NCI-H1092 treated with DMSO at 0.1 percent for 48 hours (cell line): ENCODE measurements around the gene AP2A2.
A peak's percentile ranks its signal among the peaks of the same experiment; 100 is the strongest.

Experiments used
- DNase-seq: peaks from one replicate; lab custom pipeline; 2025; lab: John Stamatoyannopoulos, UW

AP2A2 gene

DNA sequence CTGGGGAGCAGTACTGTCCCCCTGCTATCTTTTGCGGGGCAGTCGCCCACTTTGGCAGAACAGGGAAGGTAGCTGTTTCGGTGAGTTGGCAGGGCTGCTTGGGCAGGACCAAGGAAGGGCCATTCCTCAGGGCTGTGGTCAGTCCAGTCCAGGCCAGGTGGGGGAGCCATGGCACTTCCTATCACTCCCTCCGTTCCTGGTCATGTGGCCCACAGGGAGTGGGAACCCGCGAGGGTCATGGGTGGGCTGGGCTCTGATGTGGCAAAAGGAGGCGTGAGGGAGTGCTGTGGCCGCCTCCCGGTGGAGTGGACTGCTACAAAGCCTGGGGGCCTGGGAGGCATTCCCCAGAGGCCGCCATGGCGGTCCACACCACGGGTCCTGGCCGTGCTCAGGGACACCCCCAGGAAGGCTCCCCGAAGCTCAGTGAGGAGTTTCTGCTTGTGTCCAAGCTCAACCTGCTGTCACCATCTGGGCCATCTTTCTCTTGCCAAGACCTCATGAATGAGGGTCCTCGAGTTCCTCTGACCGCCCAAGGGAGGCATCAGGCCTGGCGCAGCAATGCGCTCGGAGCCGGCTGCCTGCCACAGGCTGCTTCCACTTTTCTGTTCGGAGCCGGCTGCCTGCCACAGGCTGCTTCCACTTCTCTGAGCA is 27.0 kb upstream of the AP2A2 start:
- DNase-seq: no peak

DNA sequence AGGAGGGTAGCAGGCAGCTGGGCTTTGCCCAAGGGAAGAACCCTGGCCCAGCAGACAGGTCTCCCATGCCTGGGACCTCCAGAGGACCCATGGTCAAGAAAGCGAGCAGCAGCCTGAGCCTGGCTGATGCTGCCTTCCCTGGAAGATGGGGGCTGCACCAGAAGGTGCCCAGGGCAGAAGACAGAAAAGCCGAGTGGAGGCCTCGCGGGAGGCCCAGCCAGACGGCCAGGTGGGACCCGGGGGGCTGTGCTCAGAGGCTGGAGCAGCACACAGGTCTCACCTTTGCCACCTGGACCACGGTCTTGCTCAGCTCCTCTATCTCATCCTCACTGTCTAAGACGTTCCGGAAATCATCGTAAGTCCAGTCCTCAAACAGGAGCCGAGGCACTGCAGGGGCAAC is 25.9 kb upstream of the AP2A2 start:
- no peak for DNase-seq

DNA sequence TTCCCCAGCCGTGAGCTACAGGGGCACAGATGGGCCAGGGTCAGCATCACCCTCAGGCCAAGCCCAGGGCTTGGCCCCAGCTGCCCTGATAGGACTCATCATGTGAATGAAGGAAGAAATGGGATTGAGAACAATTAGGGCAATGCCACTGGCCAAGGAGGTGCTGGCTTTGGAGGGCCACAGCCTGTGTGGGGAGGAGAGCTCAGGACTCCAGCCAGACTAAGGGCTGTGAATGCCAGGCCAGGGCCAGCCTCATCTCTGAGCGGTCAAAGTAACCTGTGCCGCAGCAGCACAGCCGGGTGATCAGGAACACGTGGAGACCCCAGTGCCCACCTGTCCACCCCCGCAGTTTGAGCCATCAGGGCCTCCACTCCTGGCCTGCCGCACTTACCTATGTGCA is 25.1 kb upstream of the AP2A2 start:
- no peak for DNase-seq

DNA sequence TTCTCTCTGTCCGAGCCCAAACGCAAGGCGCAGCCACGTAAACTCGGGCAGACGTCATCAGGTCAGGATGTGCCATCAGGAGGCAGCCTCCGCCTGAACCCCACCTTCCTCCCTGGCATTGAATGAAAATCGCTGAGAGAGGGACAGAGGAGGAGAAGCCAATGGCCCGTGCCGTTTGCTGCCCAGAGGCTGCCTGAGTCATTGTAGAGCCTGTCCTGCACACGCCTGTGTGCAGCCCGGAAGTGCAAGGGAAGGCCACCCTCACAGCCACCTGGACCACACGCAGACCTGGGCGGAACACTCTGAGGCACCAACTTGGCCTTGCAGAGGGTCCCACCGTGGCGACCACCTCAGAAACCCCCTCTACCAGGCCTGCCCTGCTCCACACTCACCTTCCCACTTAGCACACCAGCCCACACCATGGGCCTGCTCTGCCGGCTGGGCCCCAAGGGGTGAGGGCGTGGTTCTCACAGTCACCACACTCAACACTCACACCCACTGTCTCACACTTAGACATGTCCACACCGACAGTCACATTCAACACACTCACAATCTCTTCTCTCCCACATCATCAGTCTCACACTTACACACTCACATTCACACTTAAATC is 24.1 kb upstream of the AP2A2 start:
- DNase-seq: no peak

DNA sequence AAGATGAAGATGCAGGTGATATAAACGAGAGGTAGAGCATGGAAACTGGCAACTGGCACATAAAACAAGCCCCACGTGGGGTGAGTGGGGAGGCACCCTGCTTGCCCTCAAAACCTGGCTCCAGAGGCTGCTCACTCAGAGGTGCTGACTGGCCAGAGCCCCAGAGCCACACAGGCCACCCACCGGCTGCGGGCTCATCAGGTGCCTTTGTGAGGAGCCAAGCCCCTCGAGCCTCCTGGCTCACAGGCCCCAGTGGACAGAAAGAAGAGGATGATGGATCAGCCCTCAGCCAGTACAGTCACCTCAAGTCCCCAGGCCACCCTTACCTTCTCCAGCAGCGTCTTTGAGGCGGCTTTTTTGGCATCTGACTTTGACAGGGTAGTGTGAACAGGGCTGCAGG is 21.3 kb upstream of the AP2A2 start:
- DNase-seq: no peak

DNA sequence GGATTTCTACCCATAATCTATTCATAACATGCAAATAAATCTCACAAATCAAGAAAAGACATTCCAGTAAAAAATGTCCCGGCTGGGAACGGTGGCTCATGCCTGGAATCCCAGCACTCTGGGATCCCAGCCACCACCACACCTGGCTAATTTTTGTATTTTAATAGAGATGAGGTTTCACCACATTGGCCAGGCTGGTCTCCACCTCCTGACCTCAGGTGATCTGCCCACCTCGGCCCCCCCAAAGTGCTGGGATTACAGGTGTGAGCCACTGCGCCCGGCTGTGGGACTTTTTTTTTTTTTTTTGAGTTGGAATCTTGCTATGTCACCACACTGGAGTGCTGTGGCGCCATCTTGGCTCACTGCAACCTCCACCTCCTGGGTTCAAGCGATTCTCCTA is 19.7 kb upstream of the AP2A2 start:
- DNase-seq: no peak

DNA sequence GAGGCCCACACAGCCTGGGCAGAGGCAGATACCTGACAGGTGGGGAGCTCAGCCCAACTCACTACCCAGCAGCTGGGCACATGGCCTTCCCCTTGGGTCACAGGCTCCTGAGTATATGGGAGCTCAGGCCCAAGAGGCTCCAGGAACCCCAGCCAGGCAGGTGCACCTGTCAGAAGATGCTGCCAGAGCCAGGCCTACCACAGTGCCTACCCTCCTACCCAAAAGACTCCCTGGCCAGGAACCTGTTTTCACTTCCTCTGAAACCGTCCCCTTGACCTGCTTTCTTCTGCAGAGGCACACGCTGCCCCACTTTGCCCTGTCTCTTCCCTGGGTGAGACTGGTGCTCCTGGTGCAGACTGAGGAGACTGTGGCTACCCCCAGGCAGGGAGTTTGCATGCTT is 18.0 kb upstream of the AP2A2 start:
- no peak for DNase-seq

DNA sequence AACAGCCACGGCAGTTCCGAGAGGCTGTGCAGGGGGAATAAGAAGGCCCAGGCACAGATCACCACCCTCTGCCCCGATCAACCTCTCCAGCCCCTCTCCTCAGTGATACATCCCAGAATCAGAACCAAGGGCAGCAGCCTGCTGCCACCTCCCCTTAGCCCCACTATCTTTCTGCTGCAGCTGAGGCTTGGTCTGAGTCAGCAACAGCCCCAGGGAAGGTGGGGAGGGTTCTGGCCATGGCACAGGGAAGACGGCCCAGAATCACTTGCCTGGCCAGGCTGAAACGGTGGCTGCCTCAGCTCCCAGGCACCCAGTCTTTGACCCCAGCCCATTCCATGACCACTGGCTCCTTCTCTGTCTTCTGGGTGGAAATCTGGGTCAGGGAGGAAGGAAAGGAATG is 17.4 kb upstream of the AP2A2 start:
- DNase-seq: no peak

DNA sequence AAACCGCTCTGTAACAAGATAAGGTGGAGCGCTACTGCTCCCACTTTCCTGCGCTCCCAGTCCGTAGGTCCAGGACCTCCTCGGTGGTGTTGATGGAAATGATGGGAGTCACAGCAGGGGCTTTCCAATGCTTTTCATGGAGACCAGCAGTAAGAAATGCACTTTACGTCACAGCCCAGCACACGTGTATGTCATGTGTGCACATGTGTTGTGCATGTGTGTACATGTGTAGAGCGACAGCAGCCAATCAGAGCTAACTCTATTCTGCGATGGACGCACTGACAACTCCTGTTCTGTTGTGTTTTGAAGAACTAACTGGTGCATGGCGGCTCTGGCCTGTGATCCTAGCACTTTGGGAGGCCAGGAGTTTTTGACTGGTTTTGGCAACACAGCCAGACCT is 16.3 kb upstream of the AP2A2 start:
- no peak for DNase-seq

DNA sequence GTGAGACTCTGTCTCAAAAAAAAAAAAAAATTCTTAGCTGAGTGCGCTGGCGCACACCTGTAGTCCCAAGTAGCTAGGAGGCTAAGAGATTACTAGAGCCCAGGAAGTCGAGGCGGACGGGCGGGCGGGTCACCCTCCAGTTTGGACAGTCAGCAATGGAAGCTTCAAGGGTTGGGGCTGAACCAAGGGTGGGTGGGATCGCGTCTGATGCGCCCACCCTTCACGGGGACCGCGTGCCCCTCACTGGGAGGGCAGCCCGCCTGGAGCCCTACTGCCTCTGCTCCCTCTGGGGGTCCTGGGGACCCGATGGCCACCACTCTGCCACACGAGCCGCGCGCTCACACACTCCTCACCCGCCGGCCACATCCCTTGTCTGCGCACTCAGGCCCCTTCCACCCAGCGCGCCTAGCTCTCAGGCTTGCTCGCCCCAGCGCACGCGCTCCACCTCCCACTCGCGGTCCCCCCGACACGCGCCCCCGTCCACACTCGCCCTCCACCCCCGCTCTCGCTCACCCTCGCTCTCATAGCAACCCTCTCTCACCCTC is 15.6 kb upstream of the AP2A2 start:
- DNase-seq: no peak

DNA sequence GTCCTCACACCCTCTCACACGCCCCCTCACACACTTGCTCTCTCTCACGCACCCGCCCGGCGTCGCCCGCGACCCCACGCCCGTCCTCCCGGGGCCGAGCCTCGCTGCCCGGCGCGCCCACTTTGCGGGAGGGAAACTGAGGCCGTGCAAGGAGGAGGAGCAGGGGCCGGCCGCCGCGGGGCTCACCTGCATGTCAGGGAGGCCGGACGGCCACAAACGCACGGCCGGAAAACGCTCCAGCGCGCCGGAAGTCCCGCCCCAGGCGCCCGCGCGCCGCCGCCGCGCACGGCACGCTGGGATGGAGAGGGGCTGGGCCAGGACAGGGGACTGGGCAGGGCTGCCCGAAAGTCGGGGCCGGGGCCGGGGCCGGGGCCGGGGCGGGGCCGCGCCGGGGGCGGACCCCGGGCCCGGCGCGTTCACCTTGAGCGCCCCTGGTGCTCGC is 15.1 kb upstream of the AP2A2 start, which contains the start of gene CHID1:
Gene CHID1, minus strand, starts transcription at position 222 of the 442 bp plus-strand sequence. CDS start 5,994 bp downstream, outside the sequence.
- peak; percentile 79 for DNase-seq

DNA sequence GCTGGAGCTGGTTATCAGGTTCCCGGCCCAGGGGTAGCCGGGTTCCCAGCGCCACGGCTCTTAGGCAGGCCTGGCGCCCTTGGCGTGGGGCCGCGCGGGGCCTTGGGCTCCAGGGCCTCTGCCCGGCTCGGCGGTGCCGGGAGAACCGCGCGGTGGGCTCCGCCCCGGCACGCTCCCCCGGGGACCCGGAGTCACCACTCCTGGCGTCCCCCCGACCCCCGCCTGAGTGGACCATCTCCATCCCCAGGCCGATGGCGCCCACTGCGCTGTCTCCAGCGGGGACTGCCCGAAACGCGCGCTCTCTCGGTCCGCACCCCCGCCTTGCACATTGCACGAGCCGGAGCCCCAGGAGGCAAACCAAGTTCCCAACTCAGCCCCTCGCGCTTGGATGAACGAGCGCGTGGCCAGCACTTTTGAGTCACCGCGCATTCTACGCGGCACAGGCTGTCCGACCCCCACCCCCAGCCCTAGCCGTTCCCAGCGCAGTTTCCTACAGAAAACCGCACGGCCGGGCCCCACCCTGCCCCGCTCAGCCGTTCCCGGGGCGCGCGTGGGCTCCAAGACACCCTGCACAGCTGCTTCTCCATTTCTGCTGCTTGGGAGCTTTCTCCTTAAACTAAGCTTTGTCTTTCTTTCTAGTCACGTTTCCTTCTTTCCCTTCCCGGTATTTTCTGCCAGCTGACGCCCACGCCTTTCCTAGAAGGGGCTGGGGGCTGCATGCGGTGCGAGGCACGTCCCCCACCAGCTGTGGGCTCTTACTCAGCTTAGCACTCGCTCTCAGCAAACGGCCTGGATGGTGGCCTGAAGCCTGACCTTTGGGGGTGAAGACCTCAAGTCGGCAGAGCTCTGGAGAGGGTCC is 14.4 kb upstream of the AP2A2 start:
- peak; percentile 14 for DNase-seq

DNA sequence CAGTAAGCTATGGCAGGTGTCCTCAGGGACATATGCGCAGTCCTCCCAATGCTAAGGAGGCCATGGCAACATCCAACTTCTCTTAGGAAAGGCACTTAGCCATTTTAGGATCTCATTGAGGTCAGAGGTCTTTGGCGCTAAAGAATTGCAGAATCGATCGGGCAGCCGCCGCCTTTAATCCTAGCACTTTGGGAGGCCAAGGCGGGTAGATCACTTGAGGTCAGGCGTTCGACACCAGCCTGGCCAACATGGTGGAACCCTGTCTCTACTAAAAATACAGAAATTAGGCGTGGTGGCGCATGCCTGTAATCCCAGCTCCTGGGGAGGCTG is 13.8 kb upstream of the AP2A2 start:
- no peak for DNase-seq

DNA sequence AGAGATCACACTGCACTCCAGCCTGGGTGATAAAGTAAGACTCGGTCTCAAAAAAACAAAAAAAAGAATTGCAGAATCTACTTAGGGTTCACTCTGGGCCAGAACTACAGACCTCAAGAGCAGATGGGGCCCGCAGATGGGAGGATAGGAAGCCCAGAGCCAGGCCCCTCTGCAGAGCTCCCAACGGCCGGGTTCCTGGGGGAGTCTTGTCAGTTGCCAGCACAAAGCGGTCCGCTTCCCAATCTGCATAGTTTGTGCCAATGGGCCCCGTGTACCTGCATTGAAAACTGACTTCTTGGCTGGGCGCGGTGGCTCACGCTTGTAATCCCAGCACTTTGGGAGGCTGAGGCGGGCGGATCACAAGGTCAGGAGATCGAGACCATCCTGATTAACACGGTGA is 13.4 kb upstream of the AP2A2 start:
- DNase-seq: no peak

DNA sequence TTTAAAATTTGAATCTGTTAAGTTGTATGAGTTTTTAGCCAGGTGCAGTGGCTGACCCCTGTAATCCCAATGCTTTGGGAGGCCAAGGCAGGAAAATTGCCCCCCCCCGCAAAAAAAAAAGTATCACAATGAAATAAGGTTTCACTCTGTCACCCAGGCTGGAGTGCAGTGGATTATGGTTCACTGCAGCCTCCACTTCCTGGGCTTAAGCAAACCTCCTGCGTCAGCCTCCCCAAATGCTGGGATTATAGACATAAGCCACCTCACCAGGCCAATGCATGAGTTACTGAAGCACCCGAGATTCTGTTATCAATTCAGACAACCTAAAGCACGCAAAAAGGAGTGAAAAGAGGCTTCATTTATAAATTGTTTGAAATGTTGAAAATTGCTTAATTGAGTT is 12.6 kb upstream of the AP2A2 start:
- DNase-seq: no peak

DNA sequence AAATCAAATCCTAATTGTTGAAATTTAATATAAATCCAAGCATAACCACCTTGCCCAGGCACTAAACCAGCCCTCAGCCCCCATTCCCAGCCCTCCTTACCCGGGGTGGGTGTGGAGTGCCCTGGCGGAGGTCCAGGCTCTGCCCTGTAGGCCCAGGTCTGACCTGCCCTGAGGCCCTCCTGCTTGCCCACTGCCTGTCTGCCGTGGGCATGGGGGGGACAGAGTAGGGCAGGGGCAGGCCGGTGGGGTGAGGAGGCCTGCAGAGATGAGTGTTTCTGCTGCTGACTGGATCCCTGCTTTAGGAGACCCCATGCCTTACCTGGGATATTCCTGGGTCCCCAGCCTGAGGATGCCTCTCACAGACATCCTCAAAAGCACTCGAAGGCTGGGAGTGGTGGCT is 11.5 kb upstream of the AP2A2 start:
- no peak for DNase-seq

DNA sequence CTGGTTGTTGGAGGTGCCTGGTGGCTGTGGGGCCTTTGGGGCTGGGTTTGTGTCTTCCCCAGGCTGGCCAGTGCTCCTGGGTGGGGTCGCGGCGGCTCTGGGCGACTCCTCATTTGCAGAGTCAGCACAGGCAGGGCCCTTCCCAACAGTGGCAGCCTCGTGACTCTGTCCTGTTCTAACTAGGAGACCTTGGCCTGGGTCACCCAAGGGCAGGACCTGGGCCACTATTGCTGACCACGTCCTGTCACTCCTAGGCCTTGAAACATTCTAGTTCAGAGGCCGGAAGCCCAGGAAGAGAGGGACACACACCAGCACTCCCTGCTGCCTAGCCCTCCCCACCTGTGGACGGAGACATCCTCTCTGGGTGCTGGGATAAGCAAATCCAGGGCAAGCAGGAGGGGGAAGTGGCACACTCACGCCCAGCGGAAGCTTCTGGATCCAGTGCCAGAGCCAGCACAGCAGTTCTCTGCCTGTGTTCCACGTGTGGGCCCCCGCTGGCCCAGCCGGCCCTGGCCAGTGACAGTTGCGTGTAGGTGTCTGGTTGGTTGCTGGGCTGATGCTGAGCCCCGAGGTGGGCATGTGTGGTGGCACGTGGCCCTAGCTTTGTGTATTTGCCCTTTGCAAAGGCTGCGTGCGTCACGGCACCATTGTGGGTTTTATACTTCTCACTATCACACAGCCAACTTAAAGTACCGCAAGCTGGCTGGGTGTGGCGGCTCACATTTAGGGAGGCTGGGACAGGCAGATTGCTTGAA is 10.7 kb upstream of the AP2A2 start:
- no peak for DNase-seq

DNA sequence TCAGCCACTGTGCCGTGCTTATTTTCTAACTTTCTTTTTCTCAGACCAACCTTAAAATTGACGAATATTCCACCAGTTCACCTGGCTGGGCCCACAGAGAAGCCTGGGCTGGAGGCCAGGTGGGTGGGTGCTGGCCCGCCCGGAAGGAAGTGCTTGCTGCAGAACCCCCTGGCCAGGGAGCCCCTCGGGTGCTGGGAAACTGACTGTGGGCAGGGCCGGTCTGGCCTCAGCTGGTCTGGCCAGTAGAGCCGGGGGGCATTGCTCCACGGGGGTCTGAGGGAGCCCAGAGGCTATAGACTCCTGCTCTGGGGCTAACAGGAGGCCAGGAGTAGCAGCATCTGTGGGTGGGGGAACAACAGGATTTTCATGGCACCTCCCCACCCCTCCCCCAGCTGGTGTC is 8.2 kb upstream of the AP2A2 start:
- DNase-seq: no peak

DNA sequence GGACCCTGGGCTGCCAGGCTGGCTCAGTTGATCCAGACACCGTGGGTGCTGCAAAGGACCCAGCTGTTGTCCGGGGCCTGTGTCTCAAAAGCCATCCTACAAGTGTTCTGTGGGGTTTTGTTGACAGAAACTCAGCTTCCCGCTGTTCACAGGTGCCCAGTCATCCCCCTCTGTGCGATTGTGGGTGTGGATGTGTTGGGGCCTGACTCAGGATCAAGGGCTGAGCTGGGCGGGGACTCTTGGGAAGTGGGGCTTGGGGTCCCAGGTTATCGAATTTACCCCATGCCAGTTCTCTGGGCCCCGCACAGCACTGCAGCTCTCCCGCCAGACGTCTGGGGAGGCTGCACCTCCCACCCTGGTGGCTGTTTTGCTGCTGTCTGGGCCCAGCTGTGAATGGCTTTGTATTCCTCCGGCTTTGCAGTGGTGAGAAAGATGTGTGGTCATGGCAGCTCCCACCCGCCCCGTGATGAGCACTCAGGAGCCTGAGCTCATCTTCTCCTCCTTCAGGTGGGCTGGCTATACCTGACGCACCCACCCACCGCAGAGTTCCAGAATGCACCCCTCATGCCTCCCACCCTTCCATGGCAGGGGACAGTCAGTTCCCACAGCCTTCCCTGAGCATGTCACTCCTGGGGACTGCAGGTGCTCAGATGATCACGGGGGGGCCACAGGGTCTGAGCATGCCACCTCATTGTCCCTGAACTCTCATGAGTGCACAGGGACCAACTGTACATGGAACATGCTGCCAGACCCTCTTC is 3.6 kb upstream of the AP2A2 start:
- DNase-seq: no peak

DNA sequence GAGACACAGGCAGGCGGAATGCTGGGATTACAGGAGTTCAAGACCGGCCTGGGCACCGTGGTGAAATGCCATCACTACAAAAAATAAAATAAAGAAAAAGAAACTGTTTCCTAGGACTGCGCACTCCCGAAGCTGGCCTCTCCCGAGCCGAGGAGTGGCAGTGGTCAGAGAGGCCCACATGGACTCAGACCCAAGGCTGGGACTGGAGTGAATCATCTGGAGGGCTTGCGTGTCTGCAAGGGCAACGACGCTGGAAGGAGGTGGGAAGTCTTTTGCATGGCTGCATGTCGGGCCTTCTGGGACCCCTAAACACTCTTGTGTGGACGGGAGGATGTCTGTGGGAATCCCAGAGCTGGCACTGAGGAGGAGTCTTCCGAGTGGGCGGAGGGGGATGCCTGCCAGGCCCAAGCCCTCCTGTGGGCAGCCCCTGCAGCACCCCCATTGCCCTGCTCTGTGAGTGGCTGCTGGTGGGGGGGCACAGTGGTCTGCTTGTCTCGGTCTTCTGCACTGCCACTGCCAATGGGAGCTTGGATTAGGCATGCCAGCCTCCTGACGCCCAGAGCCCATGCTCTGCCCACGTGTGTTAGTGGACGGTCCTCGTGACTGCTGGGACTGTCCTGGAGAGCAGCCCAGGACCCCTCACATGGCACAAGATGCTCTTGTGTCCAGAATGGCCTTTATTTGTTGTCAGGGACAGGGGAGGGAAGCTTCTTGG is 1.8 kb upstream of the AP2A2 start:
- DNase-seq: no peak
